Activated gamma-delta T cell treated with Interleukin-2 at 50 U/mL for 16 hours (primary cell): Measurements from ENCODE around the gene ZDHHC17.

Experiments used
- DNase-seq: peaks from one replicate; pipeline ENCODE4 v3.0.0-alpha.2; 2020

Gene ZDHHC17

GRCh38 chr12:76879710-76880518, 116.0 kb downstream of the ZDHHC17 start:
- no peak for DNase-seq

DNA sequence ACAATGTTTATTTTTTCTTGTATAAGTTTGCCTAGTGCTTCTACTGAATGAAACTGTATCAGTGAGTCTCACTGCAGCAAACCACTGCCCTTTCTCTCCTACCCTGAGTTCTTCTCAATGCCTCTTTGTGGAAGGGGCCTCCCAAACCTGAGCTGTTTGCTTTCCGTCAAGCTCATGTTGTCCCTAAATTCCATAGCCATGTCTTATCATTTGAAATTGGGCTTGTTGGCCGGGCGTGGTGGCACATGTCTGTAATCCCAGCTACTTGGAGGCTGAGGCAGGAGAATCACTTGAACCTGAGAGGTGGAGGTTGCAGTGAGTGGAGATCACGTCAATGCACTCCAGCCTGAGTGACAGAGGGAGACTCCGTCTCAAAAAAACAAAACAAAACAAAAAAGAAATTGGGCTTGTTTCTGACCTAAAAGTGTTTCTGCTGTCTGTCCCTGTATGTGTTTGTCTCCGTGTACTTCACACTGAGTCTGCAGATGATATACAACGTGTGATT, 116.7 kb downstream of the ZDHHC17 start:
- no peak for DNase-seq

GRCh38 chr12:76881142-76881541, 117.2 kb downstream of the ZDHHC17 start:
- no peak for DNase-seq

- DNase-seq, result no peak
Measured at GRCh38 chr12:76882367-76882766, 118.5 kb downstream of the ZDHHC17 start.

DNA sequence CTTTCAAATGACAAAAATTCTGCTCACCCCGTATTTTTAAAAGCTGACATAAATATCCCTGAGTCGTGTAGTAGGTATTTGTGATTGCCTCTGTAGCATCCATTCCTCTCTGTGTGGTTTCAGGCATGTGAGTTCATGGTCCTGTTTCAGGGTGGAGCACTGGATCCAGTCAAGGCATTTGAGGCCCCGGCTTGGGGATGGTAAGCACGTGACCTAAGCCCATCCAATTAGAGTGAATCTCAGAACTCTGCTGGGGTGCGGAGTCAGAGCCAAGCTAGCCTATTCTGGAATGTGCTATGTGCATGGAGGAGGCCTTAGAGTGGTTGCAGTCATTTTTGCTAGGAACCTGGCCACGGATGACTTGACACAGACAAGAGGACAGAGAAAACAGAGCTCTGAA, 119.2 kb downstream of the ZDHHC17 start:
- DNase-seq, result no peak

DNA sequence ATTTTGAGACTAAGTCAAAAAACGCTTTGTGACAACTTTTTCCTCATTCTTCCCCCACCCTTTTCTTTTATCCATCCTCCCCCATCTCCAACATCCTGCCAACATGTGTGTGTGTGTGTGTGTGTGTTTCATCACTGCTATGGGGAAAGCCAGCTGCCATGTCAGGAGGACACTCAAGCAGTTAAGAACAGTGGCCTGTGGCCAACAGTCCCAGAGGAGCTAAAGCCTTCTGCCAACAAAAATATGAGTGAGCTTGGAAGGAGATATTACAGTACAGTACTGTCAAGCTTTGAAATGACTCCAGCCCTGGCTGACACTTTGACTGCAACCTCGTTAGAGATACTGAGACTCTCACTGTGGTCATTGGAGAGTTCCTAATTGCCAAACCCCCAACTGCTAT, 119.9 kb downstream of the ZDHHC17 start:
- DNase-seq, result no peak

DNA sequence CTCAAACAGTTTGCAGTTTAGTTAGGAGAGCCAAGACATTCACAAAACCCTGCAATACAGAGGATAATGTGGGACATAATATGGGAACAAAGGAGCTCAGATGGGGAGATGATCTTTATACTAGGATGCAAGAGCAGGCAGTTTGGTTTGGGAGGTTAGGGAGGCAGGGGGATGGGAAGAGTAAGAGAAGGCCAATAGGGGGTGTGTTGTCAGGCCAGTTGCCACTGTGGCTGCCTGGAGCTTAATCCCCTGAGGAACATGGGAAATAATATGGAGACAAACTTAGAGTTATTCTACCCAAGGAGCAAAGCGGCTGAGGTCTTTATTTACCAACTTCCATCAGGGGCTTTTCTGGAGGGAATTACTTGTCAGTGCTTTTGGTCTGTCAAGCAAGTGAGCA, 124.9 kb downstream of the ZDHHC17 start:
- no peak for DNase-seq

DNA sequence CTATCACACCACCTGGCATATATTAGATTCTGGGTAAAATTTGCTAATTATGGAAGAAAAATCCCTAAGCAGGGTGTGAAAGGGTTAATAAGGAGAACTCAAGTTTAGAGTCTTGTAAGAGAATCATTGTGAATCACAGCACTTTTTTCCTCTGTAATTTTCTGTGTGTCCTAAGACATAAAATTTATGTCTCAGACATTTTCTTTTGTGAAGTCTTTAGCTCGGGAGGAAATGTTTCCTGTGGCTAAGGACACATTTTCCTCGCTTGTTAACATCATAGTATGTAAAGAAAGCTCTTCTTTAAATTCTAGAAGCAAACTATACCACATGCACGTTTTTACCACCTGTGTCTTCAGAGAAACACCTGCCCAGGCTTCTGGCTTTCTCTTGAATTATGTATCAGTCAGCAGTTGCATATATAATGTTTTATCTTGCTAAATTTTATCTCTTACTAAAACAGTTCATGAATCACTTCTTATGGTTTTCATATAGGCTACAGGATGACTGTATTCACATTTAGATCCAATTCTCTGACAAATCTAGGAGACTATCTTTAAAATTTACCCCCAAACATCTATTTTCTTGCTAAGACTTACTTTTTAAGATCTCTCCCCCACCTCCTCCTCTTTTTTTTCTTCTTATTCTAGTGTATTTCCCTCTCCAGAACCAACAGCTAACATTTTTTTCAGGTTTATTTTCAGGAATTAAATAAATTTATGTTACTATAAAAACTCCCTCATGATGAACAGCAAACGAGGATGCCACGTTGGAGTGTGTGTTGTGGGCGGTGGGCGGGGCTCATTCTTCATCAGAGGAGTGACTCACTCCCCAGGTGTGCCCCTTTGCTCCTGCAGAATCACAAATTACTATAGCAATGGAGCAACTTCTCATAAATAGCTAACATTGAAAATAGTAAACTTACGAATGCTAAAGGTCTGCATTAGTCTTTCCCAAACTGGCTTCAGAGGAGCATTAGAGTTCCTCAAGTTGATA, 126.5 kb downstream of the ZDHHC17 start:
- DNase-seq, result no peak

DNA sequence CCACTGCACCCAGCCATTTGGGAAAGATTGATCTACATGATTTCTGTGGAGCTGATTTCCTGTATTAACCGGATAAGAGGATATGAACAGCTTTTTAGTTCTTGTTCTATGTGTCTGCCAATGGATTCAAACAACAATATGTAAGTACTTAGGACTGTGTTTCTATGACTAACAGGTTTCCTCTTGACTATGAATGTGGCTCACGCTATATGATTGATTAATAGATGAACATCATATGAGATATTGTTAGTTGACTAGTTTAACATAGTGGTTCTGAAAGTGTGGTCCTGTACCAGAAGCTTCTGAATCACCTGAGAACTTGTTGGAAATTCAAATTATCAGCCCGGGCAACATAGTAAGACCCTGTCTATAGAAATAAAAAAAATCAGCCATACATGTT, 127.7 kb downstream of the ZDHHC17 start:
- DNase-seq, result no peak

DNA sequence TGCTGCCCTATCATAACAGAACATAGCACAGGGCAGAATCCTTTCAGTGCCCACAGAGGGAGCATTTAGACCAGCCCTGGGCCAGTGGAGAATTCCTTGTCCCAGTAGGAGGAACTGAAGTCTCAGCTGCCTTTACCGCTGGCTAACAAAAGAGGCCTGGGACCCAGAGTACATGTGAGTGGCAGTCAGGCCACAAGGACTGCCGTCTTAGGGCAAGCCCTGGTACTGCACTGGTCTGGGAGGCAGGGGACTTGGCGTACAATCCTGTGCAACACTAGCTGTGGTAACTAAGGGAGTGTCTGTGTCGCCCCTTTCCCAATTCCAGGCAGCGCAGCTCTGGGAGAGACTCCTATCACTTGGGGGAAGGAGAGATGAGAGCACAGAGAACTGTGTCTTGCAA, 131.9 kb downstream of the ZDHHC17 start:
- DNase-seq, result no peak

DNA sequence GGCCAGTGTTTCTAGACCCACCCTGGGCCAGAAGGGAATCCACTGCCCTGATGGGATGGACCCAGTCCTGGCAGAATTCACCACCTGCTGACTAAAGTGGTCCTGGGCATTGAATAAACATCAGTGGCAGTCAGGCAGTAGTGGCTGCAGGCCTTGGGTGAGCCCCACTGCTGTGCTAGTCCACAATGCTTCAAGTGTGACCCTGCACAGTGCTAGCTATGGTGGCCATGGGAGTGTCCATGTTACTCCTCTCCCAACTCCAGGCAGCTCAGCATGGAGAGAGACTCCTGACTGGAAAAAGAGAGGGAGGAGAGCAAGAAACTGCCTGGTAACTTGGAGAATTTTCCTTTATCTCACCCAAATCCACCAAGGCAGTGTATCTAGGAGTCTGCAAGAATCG, 132.4 kb downstream of the ZDHHC17 start:
- no peak for DNase-seq

- DNase-seq, result no peak
Measured at GRCh38 chr12:76898442-76898841, 134.5 kb downstream of the ZDHHC17 start.

- no peak for DNase-seq
Measured at GRCh38 chr12:76899522-76899921, 135.6 kb downstream of the ZDHHC17 start.

- DNase-seq, result no peak
Measured at GRCh38 chr12:76901628-76902380, 137.9 kb downstream of the ZDHHC17 start.
